ENCODE results near the gene MCM9.
"Not testable (repeated sequence)": the region's sequence is repeated elsewhere in the genome, so short reads cannot be mapped to it uniquely, and the experiment has no call there.

Gene MCM9

GRCh38 chr6:118776607-118777549, 158.1 kb downstream of the MCM9 start:
- peak; percentile 92 for FAIRE-seq
- peak; percentile 46 for DNase-seq (ENCODE audit: insufficient read length, low spot score)

DNA sequence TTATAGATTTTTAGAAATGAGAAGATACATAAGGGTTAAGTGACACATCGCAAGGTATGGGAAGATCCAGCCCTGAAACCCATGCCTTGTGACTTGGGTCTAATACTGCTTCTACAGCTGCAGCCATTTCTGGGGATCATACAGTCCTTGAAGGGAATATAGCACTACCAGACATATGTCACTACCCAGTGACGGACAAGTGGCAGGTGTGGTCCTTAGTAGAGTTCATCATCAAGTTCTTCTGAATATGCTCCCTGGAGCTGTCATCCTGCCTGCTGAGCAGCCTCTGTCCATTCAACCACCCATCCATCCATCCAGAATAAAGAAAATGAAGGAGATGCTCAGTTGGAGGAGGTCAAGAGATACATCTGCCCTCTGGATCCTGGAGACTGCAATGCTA, 159.6 kb downstream of the MCM9 start:
- no peak for FAIRE-seq
- DNase-seq (ENCODE audit: insufficient read length, low spot score): no peak

DNA sequence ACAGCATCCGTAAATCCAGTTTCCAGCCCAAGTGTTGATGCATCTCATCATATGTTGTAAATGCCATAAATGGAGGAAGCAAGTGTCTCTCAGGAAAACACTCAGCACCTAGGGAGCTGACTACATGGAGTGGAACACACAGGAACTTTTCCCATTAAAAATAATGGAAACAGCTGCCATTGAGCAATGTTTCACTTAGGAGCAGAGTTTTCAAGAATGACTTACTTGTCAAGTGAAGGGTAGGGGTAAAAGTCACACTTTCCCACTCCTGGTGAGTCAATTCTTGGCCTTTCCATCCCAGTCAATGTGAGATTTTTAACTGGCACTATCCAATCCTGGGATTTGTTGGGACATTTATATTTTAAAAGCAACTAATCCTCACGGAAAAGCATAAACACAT, 160.4 kb downstream of the MCM9 start:
- no peak for DNase-seq (ENCODE audit: insufficient read length, low spot score)
- no peak for FAIRE-seq

- DNase-seq (ENCODE audit: insufficient read length, low spot score) (no peak), FAIRE-seq (no peak)
Observed at GRCh38 chr6:118772886-118773285, 162.1 kb downstream of the MCM9 start.

DNA sequence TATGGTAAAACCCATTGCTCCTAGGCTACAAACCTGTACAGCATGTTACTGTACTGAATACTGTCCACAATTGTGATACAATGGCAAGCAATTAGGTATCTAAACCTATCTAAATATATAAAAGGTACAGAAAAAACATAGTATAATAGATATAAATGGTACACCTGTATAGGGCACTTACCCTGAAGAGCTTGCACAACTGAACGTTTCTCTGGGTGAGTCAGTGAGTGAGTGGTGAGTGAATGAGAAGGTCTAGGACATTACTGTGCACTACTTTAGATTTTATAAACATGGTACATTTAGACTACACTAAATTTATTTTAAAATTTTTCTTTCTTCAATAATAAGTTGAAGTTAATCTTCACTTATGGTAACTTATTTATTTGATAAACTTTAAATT, 163.7 kb downstream of the MCM9 start:
- FAIRE-seq (no peak), DNase-seq (ENCODE audit: insufficient read length, low spot score) (no peak)

DNA sequence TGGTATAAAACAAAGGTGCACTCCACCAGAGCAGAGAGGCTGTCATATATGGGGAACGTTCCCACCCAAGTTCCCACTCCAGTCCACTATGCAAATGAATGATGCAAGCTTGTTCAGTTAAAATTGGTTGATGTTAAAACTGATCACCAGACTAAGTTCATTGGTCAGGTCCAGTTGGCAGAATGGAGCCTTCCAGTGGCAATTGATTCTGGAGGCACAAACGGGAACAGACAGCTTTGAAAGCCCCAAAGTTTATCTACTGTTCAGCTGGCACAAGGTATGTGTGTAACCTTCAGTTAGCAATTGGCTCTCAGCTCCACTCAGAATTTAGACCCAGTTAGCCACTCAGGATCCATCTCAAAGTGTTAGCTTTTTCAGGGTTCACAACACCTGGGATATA, 164.1 kb downstream of the MCM9 start:
- DNase-seq (ENCODE audit: insufficient read length, low spot score) (no peak), FAIRE-seq (no peak)

DNA sequence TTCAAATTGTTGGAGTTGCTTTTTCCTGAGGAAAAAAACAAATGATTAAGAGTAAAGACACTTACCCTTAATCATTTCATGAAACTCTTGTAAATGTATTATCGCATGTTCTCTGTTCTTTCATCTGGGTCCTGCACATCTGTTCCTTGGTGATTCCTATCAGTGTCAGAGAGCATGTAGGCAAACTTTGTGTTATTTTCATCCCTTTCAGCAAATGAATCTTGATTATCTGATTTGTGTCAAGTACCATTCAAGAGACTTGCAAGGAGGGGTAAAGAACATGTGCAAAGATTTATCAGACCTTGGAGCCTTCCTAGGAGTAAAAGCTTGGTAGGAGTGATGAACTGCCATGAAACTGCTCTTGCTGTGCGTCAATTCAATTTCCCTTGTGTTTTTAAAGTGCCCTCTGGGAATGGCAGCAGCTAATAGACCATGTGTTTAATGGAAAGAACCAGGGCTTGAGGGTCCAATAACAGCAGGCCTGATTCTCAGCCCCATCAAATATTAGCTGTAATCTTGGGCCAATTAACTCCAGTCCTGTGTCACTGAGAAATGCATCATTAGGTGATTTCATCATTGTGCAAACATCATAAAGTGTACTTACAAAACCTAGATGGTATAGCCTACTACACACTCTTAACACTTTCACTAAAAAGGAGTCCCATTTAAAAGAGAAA, 164.7 kb downstream of the MCM9 start:
- DNase-seq (ENCODE audit: insufficient read length, low spot score) (no peak), FAIRE-seq (no peak)

DNA sequence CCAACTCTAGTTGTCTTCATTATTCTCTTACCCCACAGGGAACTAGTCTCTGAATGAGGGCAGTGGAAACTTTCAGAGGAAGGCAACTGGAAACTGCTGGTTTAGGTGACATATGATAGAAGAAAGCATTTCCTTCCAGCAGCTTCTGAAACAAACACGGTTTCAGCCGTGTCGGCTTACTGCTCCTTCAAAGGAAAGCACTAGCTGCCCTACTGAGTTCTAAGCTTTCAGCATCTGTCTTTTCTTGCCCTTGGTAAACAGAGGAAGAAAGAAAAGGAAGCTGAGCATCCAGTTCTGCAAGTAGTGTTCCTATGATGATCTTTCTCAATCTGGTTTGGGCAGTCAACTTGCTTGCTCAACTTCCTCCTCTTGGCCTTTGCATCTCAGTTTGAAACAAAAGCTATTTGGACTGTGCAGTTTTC, 166.0 kb downstream of the MCM9 start:
- no peak for DNase-seq (ENCODE audit: insufficient read length, low spot score)
- no peak for FAIRE-seq

GRCh38 chr6:118768441-118768840, 166.5 kb downstream of the MCM9 start:
- FAIRE-seq: no peak
- DNase-seq (ENCODE audit: insufficient read length, low spot score): no peak

DNA sequence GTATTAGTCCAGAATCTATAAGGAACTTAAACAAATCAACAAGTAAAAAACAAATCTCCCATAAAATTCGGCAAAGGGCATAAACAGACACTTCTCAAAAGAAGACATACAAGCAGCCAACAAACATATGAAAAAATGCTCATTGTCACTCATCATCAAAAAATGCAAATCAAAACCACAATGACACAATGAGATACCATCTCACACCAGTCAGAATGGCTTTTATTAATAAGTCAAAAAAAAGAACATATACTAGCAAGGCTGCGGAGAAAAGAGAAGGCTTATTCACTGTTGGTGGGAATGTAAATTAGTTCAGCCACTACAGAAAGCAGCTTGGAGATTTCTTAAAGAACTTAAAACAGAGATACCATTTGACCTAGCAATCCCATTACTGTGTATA, 169.6 kb downstream of the MCM9 start:
- DNase-seq (ENCODE audit: insufficient read length, low spot score); FAIRE-seq: not testable (repeated sequence)

GRCh38 chr6:118764766-118765165, 170.2 kb downstream of the MCM9 start:
- DNase-seq (ENCODE audit: insufficient read length, low spot score) (no peak), FAIRE-seq (no peak)

Data from GM19239 (cell line).